ENCODE data around the gene ADGB. TPM values are rescaled to one million over a fixed set of nuclear protein-coding genes. Genes with fewer than 3 reads are reported as not detected.

ADGB gene
- total RNA-seq, 4 donors from 2014 or later: not detected

- TF ChIP-seq POLR2AphosphoS5 (IDR thresholded peaks at IDR 0.05) (no peak), POLR2A (IDR thresholded peaks at IDR 0.05; ENCODE audit: low read depth) (no peak)
- no peak overlapping the region for H3K4me3 ChIP-seq
- DNase-seq (ENCODE audit: extremely low spot score): no peak
- WGBS: 41% methylated on average over 2 of the region's 2 CpGs
- no peaks in the 10 kb centered on the region for H3K36me3 ChIP-seq
- H3K27ac ChIP-seq (replicated peaks in 1 of 4): no peak overlapping the region
- H3K9me3 ChIP-seq: no peaks in the 10 kb centered on the region
- intact Hi-C loops (cut with DNase I): no loop called here
- H3K27me3 ChIP-seq: no peaks in the 10 kb centered on the region
- no peaks in the 10 kb centered on the region for H3K4me1 ChIP-seq
Measured at GRCh38 chr6:146666909-146667308, 68.1 kb downstream of the ADGB start.

GRCh38 chr6:146670161-146670560, 71.4 kb downstream of the ADGB start:
- intact Hi-C loops (cut with DNase I): no loop called here
- DNase-seq (ENCODE audit: extremely low spot score): no peak
- H3K4me1 ChIP-seq: no peaks in the 10 kb centered on the region
- no peaks in the 10 kb centered on the region for H3K27me3 ChIP-seq
- WGBS: 84% methylated on average over 4 of the region's 4 CpGs
- TF ChIP-seq EP300 (IDR thresholded peaks at IDR 0.05): no peak
- TF ChIP-seq POLR2AphosphoS5 (IDR thresholded peaks at IDR 0.05): no peak
- no peak for TF ChIP-seq CTCF (IDR thresholded peaks at IDR 0.05)
- no peak for TF ChIP-seq POLR2A (IDR thresholded peaks at IDR 0.05; ENCODE audit: low read depth)
- H3K9me3 ChIP-seq: no peaks in the 10 kb centered on the region
- H3K27ac ChIP-seq (replicated peaks in 1 of 4): no peak overlapping the region
- no peaks in the 10 kb centered on the region for H3K36me3 ChIP-seq
- H3K4me3 ChIP-seq: no peak overlapping the region

GRCh38 chr6:146673069-146673468, 74.3 kb downstream of the ADGB start:
- no peak overlapping the region for H3K27ac ChIP-seq (replicated peaks in 1 of 4)
- no peak for DNase-seq (ENCODE audit: extremely low spot score)
- WGBS: 89% methylated on average over 3 of the region's 3 CpGs
- H3K9me3 ChIP-seq: no peaks in the 10 kb centered on the region
- no peaks in the 10 kb centered on the region for H3K4me1 ChIP-seq
- H3K36me3 ChIP-seq: no peaks in the 10 kb centered on the region
- intact Hi-C loops (cut with DNase I): no loop called here
- H3K4me3 ChIP-seq: no peak overlapping the region
- no peaks in the 10 kb centered on the region for H3K27me3 ChIP-seq
- TF ChIP-seq CTCF (IDR thresholded peaks at IDR 0.05) (no peak), POLR2AphosphoS5 (IDR thresholded peaks at IDR 0.05) (no peak), EP300 (IDR thresholded peaks at IDR 0.05) (no peak), POLR2A (IDR thresholded peaks at IDR 0.05; ENCODE audit: low read depth) (no peak)

GRCh38 chr6:146679386-146679785, 80.6 kb downstream of the ADGB start:
- Histone ChIP-seq H3K4me3 (no peak overlapping the region), H3K27ac (replicated peaks in 1 of 4) (no peak overlapping the region), H3K36me3 (no peaks in the 10 kb centered on the region), H3K9me3 (no peaks in the 10 kb centered on the region), H3K4me1 (no peaks in the 10 kb centered on the region), H3K27me3 (no peaks in the 10 kb centered on the region)
- no peak for DNase-seq (ENCODE audit: extremely low spot score)
- TF ChIP-seq POLR2A (IDR thresholded peaks at IDR 0.05; ENCODE audit: low read depth): no peak
- no peak for TF ChIP-seq EP300 (IDR thresholded peaks at IDR 0.05)
- no peak for TF ChIP-seq POLR2AphosphoS5 (IDR thresholded peaks at IDR 0.05)
- TF ChIP-seq CTCF (IDR thresholded peaks at IDR 0.05): no peak
- WGBS: 67% methylated on average over 3 of the region's 3 CpGs
- intact Hi-C loops (cut with DNase I): no loop called here

GRCh38 chr6:146682919-146683318, 84.1 kb downstream of the ADGB start:
- intact Hi-C loops (cut with DNase I): no loop called here
- no peak overlapping the region for H3K27ac ChIP-seq (replicated peaks in 1 of 4)
- DNase-seq (ENCODE audit: extremely low spot score): no peak
- WGBS: 82% methylated on average over 1 of the region's 1 CpG
- H3K4me1 ChIP-seq: no peaks in the 10 kb centered on the region
- no peaks in the 10 kb centered on the region for H3K27me3 ChIP-seq
- H3K36me3 ChIP-seq: no peaks in the 10 kb centered on the region
- no peak overlapping the region for H3K4me3 ChIP-seq
- H3K9me3 ChIP-seq: no peaks in the 10 kb centered on the region
- TF ChIP-seq POLR2A (IDR thresholded peaks at IDR 0.05; ENCODE audit: low read depth) (no peak), EP300 (IDR thresholded peaks at IDR 0.05) (no peak), CTCF (IDR thresholded peaks at IDR 0.05) (no peak), POLR2AphosphoS5 (IDR thresholded peaks at IDR 0.05) (no peak)
